COLO829 (cell line): ENCODE results near the gene PRR33.

Experiments used
- DNase-seq: peaks from one replicate; pipeline ENCODE4 v3.0.0; 2012; ENCODE audit warnings: low spot score

Gene PRR33

GRCh38 chr11:1916132-1916985 lies 24.7 kb upstream of the PRR33 start:
- no peak for DNase-seq

GRCh38 chr11:1915795-1916131 lies 24.1 kb upstream of the PRR33 start:
- DNase-seq: no peak

GRCh38 chr11:1913271-1914060 lies 21.8 kb upstream of the PRR33 start:
- no peak for DNase-seq

GRCh38 chr11:1912289-1912878 lies 20.7 kb upstream of the PRR33 start:
- no peak for DNase-seq

- no peak for DNase-seq
Measured at GRCh38 chr11:1909524-1909923, 17.8 kb upstream of the PRR33 start.

GRCh38 chr11:1908618-1909017 lies 16.9 kb upstream of the PRR33 start:
- no peak for DNase-seq

GRCh38 chr11:1906611-1907423 lies 15.1 kb upstream of the PRR33 start:
- no peak for DNase-seq

GRCh38 chr11:1906181-1906580 lies 14.5 kb upstream of the PRR33 start:
- DNase-seq: no peak

GRCh38 chr11:1899686-1900085 lies 8.0 kb upstream of the PRR33 start:
- DNase-seq: no peak

- no peak for DNase-seq
Measured at GRCh38 chr11:1899090-1899489, 7.4 kb upstream of the PRR33 start.

- no peak for DNase-seq
Measured at GRCh38 chr11:1896923-1897322, 5.2 kb upstream of the PRR33 start.

- DNase-seq: no peak
Measured at GRCh38 chr11:1896468-1896867, 4.8 kb upstream of the PRR33 start.

- no peak for DNase-seq
Measured at GRCh38 chr11:1894759-1895158, 3.1 kb upstream of the PRR33 start.

GRCh38 chr11:1893581-1894359 lies 2.1 kb upstream of the PRR33 start:
- DNase-seq: no peak

GRCh38 chr11:1892558-1892957 lies 863 bp upstream of the PRR33 start:
- DNase-seq: no peak

GRCh38 chr11:1892116-1892515 lies 421 bp upstream of the PRR33 start:
- no peak for DNase-seq

GRCh38 chr11:1890856-1891830 lies 552 bp downstream of the PRR33 start:
- no peak for DNase-seq

- no peak for DNase-seq
Measured at GRCh38 chr11:1889941-1890855, 1.5 kb downstream of the PRR33 start.
